ENCODE results near the gene DENND2D. TPM values are rescaled to one million over a fixed set of nuclear protein-coding genes. Genes with fewer than 3 reads are reported as not detected.

DENND2D gene
- total and polyA plus RNA-seq, 10 of the 15 experiments (the other 5 are each of a cell fraction or from before 2014, with no cell fraction given), result 149 to 375 (median 172) TPM

- BruUV-seq (replicated peaks), result no TSS peak
- ChIA-PET POLR2A (interaction anchor here (0.6 kb wide), 1 partner anchor 177 kb away, joined by 5 read pairs; no protein-coding TSS in a partner anchor), SMC1A (ENCODE audit: uncharacterized antibody, unreplicated experiment) (no interaction called here), CTCF (no interaction called here), RAD21 (ENCODE audit: unreplicated experiment) (no interaction called here)
- ATAC-seq (no peak), FAIRE-seq (no peak), DNase-seq (ENCODE audit: low read depth, low spot score) (no peak)
- 96% methylated on average over 4 of the region's 4 CpGs for WGBS (ENCODE audit: insufficient coverage, insufficient replicate concordance, low lambda C conversion rate, missing lambda C conversion rate)
- Histone ChIP-seq H3K36me3 (ENCODE audit: control insufficient read depth in 2 of 2, insufficient read depth in 2 of 2, low read length in 1 of 2) (peaks cover 0 to 4% of the 10 kb centered on the region in 2 experiments; a peak in 1 of 4 replicates), H3K4me2 (ENCODE audit: control insufficient read depth, insufficient read depth) (no peak overlapping the region), H3K27ac (ENCODE audit: control insufficient read depth, insufficient read depth) (no peak overlapping the region), H3K9ac (ENCODE audit: control insufficient read depth, insufficient read depth, low read length) (no peak overlapping the region), H3K27me3 (replicated peaks in 1 of 2; ENCODE audit: control insufficient read depth in 2 of 2, insufficient read depth in 2 of 2, low read length in 1 of 2) (no peaks in the 10 kb centered on the region), H4K20me1 (ENCODE audit: control insufficient read depth, insufficient read depth) (no peaks in the 10 kb centered on the region), H2AFZ (ENCODE audit: control insufficient read depth, low read depth, low read length) (no peak overlapping the region), H3K4me3 (no peak overlapping the region), H3K9me3 (replicated peaks; ENCODE audit: control insufficient read depth, insufficient read depth, low read length) (no peaks in the 10 kb centered on the region), H3K79me2 (ENCODE audit: control insufficient read depth, insufficient read depth, low read length) (peaks cover 12% of the 10 kb centered on the region), H3K4me1 (ENCODE audit: control insufficient read depth, insufficient read depth, low read length) (no peaks in the 10 kb centered on the region)
- intact Hi-C loops (cut with micrococcal nuclease; ENCODE audit: unreplicated experiment) (no loop called here), in situ Hi-C loops (cut with MboI) (no loop called here)
- TF ChIP-seq YY1 (IDR thresholded peaks at IDR 0.05; ENCODE audit: low read depth, low read length) (no peak), ZBTB33 (IDR thresholded peaks at IDR 0.05) (no peak), EZH2 (IDR thresholded peaks at IDR 0.05; ENCODE audit: borderline replicate concordance, control insufficient read depth, low read depth, low read length) (no peak), CHD4 (IDR thresholded peaks at IDR 0.05) (no peak), KDM1A (IDR thresholded peaks at IDR 0.05; ENCODE audit: borderline replicate concordance) (no peak), MTA3 (IDR thresholded peaks at IDR 0.05; ENCODE audit: borderline replicate concordance, low read length) (no peak), TARDBP (IDR thresholded peaks at IDR 0.05; ENCODE audit: borderline replicate concordance) (no peak), ZNF207 (IDR thresholded peaks at IDR 0.05; ENCODE audit: borderline replicate concordance) (no peak), IKZF1 (conservative IDR thresholded peaks at IDR 0.05) (no peak), ESRRA (IDR thresholded peaks at IDR 0.05; ENCODE audit: low read length) (no peak), BCLAF1 (IDR thresholded peaks at IDR 0.05) (no peak), BMI1 (IDR thresholded peaks at IDR 0.05; ENCODE audit: borderline replicate concordance) (no peak), E2F4 (IDR thresholded peaks at IDR 0.05; ENCODE audit: low read depth, low read length) (no peak)
- TF ChIP-seq, protein P1, sequence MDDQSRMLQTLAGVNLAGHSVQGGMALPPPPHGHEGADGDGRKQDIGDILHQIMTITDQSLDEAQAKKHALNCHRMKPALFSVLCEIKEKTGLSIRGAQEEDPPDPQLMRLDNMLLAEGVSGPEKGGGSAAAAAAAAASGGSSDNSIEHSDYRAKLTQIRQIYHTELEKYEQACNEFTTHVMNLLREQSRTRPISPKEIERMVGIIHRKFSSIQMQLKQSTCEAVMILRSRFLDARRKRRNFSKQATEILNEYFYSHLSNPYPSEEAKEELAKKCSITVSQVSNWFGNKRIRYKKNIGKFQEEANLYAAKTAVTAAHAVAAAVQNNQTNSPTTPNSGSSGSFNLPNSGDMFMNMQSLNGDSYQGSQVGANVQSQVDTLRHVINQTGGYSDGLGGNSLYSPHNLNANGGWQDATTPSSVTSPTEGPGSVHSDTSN (IDR thresholded peaks at IDR 0.05; ENCODE audit: insufficient replicate concordance, low read depth, low read length), result no peak
- TF ChIP-seq, protein P2, sequence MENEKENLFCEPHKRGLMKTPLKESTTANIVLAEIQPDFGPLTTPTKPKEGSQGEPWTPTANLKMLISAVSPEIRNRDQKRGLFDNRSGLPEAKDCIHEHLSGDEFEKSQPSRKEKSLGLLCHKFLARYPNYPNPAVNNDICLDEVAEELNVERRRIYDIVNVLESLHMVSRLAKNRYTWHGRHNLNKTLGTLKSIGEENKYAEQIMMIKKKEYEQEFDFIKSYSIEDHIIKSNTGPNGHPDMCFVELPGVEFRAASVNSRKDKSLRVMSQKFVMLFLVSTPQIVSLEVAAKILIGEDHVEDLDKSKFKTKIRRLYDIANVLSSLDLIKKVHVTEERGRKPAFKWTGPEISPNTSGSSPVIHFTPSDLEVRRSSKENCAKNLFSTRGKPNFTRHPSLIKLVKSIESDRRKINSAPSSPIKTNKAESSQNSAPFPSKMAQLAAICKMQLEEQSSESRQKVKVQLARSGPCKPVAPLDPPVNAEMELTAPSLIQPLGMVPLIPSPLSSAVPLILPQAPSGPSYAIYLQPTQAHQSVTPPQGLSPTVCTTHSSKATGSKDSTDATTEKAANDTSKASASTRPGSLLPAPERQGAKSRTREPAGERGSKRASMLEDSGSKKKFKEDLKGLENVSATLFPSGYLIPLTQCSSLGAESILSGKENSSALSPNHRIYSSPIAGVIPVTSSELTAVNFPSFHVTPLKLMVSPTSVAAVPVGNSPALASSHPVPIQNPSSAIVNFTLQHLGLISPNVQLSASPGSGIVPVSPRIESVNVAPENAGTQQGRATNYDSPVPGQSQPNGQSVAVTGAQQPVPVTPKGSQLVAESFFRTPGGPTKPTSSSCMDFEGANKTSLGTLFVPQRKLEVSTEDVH (IDR thresholded peaks at IDR 0.05; ENCODE audit: low read depth, partially characterized antibody), result no peak
These were observed 33.8 kb upstream of the DENND2D start for GRCh38 chr1:111234258-111234657.
